Measurements from ENCODE around the gene KIZ. TPM values are rescaled to one million over a fixed set of nuclear protein-coding genes. Genes with fewer than 3 reads are reported as not detected.

Gene KIZ
- total and polyA plus RNA-seq, 3 donors from 2014 or later, result 41.4 to 76.7 (median 73.3) TPM

GRCh38 chr20:21272679-21273078, 146.8 kb downstream of the KIZ start:
- Histone ChIP-seq H3K36me3 (ENCODE audit: low read depth, missing control alignments) (no peaks in the 10 kb centered on the region), H3K4me3 (no peak overlapping the region), H3K27me3 (no peaks in the 10 kb centered on the region), H3K9me3 (no peaks in the 10 kb centered on the region), H3K27ac (no peak overlapping the region), H3K4me1 (no peaks in the 10 kb centered on the region)
- DNase-seq, result no peak
- intact Hi-C loops (cut with DNase I; ENCODE audit: low total_unique reads), result no loop called here
- 66 to 90% methylated on average over 3 of the region's 3 CpGs for WGBS, 2 donors
- TF ChIP-seq POLR2A (IDR thresholded peaks at IDR 0.05) (no peak), CTCF (IDR thresholded peaks at IDR 0.05) (no peak)

GRCh38 chr20:21273755-21274386, 148.0 kb downstream of the KIZ start:
- no peaks in the 10 kb centered on the region for H3K36me3 ChIP-seq (ENCODE audit: low read depth, missing control alignments)
- 89 to 90% methylated on average over 8 of the region's 8 CpGs for WGBS, 2 donors
- no peak for DNase-seq
- no peak overlapping the region for H3K27ac ChIP-seq
- intact Hi-C loops (cut with DNase I; ENCODE audit: low total_unique reads), result no loop called here
- no peaks in the 10 kb centered on the region for H3K4me1 ChIP-seq
- H3K27me3 ChIP-seq, result no peaks in the 10 kb centered on the region
- no peaks in the 10 kb centered on the region for H3K9me3 ChIP-seq
- TF ChIP-seq CTCF (IDR thresholded peaks at IDR 0.05) (no peak), POLR2A (IDR thresholded peaks at IDR 0.05) (no peak)
- no peak overlapping the region for H3K4me3 ChIP-seq

GRCh38 chr20:21278829-21279228, 152.9 kb downstream of the KIZ start:
- Histone ChIP-seq H3K36me3 (ENCODE audit: low read depth, missing control alignments) (no peaks in the 10 kb centered on the region), H3K27me3 (no peaks in the 10 kb centered on the region), H3K4me1 (no peaks in the 10 kb centered on the region), H3K4me3 (no peak overlapping the region), H3K9me3 (no peaks in the 10 kb centered on the region), H3K27ac (no peak overlapping the region)
- intact Hi-C loops (cut with DNase I; ENCODE audit: low total_unique reads), result no loop called here
- no peak for DNase-seq
- 78 to 86% methylated on average over 2 of the region's 2 CpGs for WGBS, 2 donors
- TF ChIP-seq POLR2A (IDR thresholded peaks at IDR 0.05) (no peak), CTCF (IDR thresholded peaks at IDR 0.05) (no peak)

- Histone ChIP-seq H3K4me3 (no peak overlapping the region), H3K27me3 (no peaks in the 10 kb centered on the region), H3K4me1 (no peaks in the 10 kb centered on the region), H3K27ac (no peak overlapping the region), H3K9me3 (no peaks in the 10 kb centered on the region), H3K36me3 (ENCODE audit: low read depth, missing control alignments) (no peaks in the 10 kb centered on the region)
- intact Hi-C loops (cut with DNase I; ENCODE audit: low total_unique reads), result no loop called here
- TF ChIP-seq POLR2A (IDR thresholded peaks at IDR 0.05) (no peak), CTCF (IDR thresholded peaks at IDR 0.05) (no peak)
- 64 to 67% methylated on average over 7 of the region's 7 CpGs for WGBS, 2 donors
- no peak for DNase-seq
Measured at GRCh38 chr20:21279706-21280521, 154.0 kb downstream of the KIZ start.
